Suprapubic skin (tissue), 3 donors: ENCODE measurements around the gene NANS.

Source experiments
- POLR2AphosphoS5 ChIP-seq, 3 donors: sonication (generic); formaldehyde crosslinking; IDR thresholded peaks; one replicate each; pipeline ENCODE4 v1.6.1; 2017; ENCODE audit warnings: antibody characterized with exemption in 3 of 3
- TF ChIP-seq, protein P1 (sequence below), 2 donors: fragments of 200-600 bp in 1 of 2; fragments of 450-650 bp in 1 of 2; sonication (generic) in 1 of 2; IDR thresholded peaks; one replicate each; pipeline ENCODE4 v1.5.1; 2016 to 2019; ENCODE audit warnings: antibody characterized with exemption in 2 of 2, mild to moderate bottlenecking in 1 of 2, moderate library complexity in 1 of 2

DNA sequence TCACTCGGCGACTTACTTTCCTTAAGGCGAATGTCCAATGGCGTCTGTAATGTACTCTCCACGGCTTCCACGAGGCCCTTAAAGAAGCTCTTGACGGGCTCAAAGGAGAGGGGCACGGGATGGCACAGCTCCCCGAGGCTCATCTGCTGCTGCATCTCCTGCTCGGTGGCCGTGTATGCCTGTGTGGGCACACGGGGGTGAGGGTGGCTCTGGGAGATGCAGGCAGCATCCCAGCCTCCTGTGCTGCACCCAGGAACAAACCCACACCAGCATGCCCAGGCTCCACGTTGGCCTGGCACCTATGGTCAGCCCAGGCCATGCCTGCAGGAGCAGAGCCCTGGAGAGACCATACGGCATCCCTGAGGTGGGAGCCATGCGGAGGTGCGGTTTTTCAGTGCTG is 38.3 kb downstream of the NANS start:
- TF ChIP-seq, protein P1, sequence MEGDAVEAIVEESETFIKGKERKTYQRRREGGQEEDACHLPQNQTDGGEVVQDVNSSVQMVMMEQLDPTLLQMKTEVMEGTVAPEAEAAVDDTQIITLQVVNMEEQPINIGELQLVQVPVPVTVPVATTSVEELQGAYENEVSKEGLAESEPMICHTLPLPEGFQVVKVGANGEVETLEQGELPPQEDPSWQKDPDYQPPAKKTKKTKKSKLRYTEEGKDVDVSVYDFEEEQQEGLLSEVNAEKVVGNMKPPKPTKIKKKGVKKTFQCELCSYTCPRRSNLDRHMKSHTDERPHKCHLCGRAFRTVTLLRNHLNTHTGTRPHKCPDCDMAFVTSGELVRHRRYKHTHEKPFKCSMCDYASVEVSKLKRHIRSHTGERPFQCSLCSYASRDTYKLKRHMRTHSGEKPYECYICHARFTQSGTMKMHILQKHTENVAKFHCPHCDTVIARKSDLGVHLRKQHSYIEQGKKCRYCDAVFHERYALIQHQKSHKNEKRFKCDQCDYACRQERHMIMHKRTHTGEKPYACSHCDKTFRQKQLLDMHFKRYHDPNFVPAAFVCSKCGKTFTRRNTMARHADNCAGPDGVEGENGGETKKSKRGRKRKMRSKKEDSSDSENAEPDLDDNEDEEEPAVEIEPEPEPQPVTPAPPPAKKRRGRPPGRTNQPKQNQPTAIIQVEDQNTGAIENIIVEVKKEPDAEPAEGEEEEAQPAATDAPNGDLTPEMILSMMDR (IDR thresholded peaks at IDR 0.05), result no peak
- no peak for TF ChIP-seq POLR2AphosphoS5 (IDR thresholded peaks at IDR 0.05)
